HL-60 (cell line): ENCODE results near the gene KLK2.

Experiments
- DNase-seq, 2 experiments: peaks; one replicate each; pipeline ENCODE4 v3.0.0-alpha.2; 2010 to 2020; ENCODE audit warnings: low read depth in 1 of 2, low spot score in 1 of 2
- H3K27ac ChIP-seq: fragments of 250-450 bp; sonication (Bioruptor Pico); replicated peaks from 2 replicates; pipeline ENCODE4 v1.5.1; 2020; ENCODE audit warnings: mild to moderate bottlenecking, moderate library complexity
- H3K27me3 ChIP-seq: fragments of 250-450 bp; sonication (Bioruptor Pico); 2 replicates; pipeline ENCODE4 v1.5.1; 2021; ENCODE audit warnings: mild to moderate bottlenecking, moderate library complexity; ENCODE audit not compliant: insufficient read depth, poor library complexity, severe bottlenecking
- H3K4me3 ChIP-seq: replicated peaks from 2 replicates; pipeline ENCODE4 v1.5.1; 2011; ENCODE audit warnings: mild to moderate bottlenecking, control low read depth, low read length; ENCODE audit not compliant: insufficient read depth
- GABPA ChIP-seq: IDR thresholded peaks from 2 replicates; pipeline ENCODE4 v1.6.1; 2012; ENCODE audit warnings: low read depth
- POLR2AphosphoS5 ChIP-seq: IDR thresholded peaks from 2 replicates; pipeline ENCODE4 v1.6.1; 2012; ENCODE audit warnings: low read depth
- REST ChIP-seq: IDR thresholded peaks from 2 replicates; pipeline ENCODE4 v1.6.1; 2012; ENCODE audit warnings: low read depth; ENCODE audit not compliant: insufficient replicate concordance
- SPI1 ChIP-seq: IDR thresholded peaks from 2 replicates; pipeline ENCODE4 v1.6.1; 2012; ENCODE audit warnings: low read depth, mild to moderate bottlenecking, borderline replicate concordance
- TF ChIP-seq, protein P1 (sequence below): IDR thresholded peaks from one replicate; pipeline ENCODE4 v1.5.1; 2011; ENCODE audit warnings: low read length, control low read depth, inconsistent platforms; ENCODE audit not compliant: insufficient read depth

Gene KLK2

GRCh38 chr19:50876456-50876855, 3.2 kb downstream of the KLK2 start:
- DNase-seq, result no peak
- no peak overlapping the region for H3K4me3 ChIP-seq
- TF ChIP-seq REST (no peak), SPI1 (no peak), GABPA (no peak), POLR2AphosphoS5 (no peak)
- TF ChIP-seq, protein P1, sequence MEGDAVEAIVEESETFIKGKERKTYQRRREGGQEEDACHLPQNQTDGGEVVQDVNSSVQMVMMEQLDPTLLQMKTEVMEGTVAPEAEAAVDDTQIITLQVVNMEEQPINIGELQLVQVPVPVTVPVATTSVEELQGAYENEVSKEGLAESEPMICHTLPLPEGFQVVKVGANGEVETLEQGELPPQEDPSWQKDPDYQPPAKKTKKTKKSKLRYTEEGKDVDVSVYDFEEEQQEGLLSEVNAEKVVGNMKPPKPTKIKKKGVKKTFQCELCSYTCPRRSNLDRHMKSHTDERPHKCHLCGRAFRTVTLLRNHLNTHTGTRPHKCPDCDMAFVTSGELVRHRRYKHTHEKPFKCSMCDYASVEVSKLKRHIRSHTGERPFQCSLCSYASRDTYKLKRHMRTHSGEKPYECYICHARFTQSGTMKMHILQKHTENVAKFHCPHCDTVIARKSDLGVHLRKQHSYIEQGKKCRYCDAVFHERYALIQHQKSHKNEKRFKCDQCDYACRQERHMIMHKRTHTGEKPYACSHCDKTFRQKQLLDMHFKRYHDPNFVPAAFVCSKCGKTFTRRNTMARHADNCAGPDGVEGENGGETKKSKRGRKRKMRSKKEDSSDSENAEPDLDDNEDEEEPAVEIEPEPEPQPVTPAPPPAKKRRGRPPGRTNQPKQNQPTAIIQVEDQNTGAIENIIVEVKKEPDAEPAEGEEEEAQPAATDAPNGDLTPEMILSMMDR, result no peak
- H3K27ac ChIP-seq, result no peak overlapping the region
- H3K27me3 ChIP-seq, result peaks cover 12% of the 10 kb centered on the region

- no peak for DNase-seq
- peaks cover 12% of the 10 kb centered on the region for H3K27me3 ChIP-seq
- no peak overlapping the region for H3K4me3 ChIP-seq
- TF ChIP-seq GABPA, result no peak
- no peak for TF ChIP-seq SPI1
- TF ChIP-seq REST, result no peak
- no peak for TF ChIP-seq POLR2AphosphoS5
- TF ChIP-seq, protein P1, result no peak
- no peak overlapping the region for H3K27ac ChIP-seq
Measured at GRCh38 chr19:50877338-50877737, 4.1 kb downstream of the KLK2 start.

DNA sequence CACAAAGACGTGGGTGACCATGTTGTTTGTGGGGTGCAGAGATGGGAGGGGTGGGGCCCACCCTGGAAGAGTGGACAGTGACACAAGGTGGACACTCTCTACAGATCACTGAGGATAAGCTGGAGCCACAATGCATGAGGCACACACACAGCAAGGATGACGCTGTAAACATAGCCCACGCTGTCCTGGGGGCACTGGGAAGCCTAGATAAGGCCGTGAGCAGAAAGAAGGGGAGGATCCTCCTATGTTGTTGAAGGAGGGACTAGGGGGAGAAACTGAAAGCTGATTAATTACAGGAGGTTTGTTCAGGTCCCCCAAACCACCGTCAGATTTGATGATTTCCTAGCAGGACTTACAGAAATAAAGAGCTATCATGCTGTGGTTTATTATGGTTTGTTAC, 5.6 kb downstream of the KLK2 start:
- DNase-seq, result no peak
- Histone ChIP-seq H3K27me3 (peaks cover 12% of the 10 kb centered on the region), H3K27ac (no peak overlapping the region)

More for the DNA sequence above, 5.6 kb downstream of the KLK2 start:
- TF ChIP-seq SPI1 (no peak), GABPA (no peak), POLR2AphosphoS5 (no peak), REST (no peak)
- TF ChIP-seq, protein P1, result no peak
- H3K4me3 ChIP-seq, result no peak overlapping the region
